ENCODE results near the gene CA4.

Gene CA4

DNA sequence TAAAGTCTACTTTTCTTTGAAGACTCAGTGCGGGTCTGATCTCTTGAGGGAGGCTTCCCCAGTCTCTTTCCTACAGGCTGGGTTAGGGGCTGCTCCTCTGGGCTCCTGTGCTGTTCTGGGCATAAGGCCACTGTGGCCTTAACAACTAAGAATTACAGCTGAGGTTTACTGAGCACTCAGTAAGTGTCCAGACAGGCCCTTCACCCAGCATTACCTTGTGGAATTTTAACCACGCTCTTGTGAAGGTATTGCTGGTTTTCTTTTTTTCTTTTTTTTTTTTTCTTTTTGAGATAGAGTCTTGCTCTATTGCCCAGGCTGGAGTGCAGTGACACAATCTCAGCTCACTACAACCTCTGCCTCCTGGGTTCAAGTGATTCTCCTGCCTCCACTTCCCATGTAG lies 3.6 kb upstream of the CA4 start:
- Histone ChIP-seq H3K27me3 (peaks cover 5% of the 10 kb centered on the region), H3K36me3 (no peaks in the 10 kb centered on the region), H3K27ac (peak overlapping the region; percentile 99), H3K9me3 (no peaks in the 10 kb centered on the region), H3K4me1 (ENCODE audit: control insufficient read depth in 1 of 2, insufficient read depth in 1 of 2, low read depth in 1 of 2, low read length in 1 of 2) (peaks cover 91 to 96% of the 10 kb centered on the region in 2 experiments), H3K4me3 (ENCODE audit: low read depth in 1 of 2, low read length in 1 of 2) (no peak overlapping the region)
- no peak for TF ChIP-seq CTCF (IDR thresholded peaks at IDR 0.05)

DNA sequence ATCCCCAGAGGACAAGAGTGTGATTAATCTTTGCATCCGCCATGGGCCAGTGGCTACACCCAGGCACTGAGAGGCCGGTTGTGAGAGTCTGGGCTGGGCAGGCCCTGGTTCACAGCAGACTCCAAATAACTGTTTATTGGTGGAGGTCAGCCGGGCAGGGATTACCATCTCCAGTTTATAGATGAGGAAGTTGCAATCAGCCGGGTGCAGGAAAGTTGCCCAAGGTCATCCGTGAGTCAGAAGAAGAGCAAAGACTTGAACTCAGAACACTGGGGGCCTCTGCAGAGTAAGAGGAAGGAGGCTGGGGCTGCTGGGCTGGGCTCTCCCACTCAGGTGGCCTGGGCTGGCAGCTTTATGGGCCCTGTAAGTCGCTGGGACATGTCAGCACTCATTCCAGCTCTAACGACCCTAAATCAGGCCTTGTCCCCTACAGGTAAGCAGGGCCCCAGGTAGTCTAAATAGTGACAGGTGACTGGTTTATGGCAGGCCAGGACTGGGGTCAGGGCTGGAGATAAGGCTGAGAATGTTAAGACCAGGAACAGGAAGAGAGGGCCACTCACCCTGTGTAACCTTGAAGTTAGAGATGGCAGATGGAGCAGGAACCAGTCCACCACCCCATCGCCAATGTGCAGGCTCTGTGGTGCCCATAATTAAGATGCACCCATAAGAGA lies 2.1 kb upstream of the CA4 start:
- Histone ChIP-seq H3K27ac (peak overlapping the region; percentile 99), H3K4me3 (ENCODE audit: low read depth in 1 of 2, low read length in 1 of 2) (peak overlapping the region; percentile 85 to 87), H3K9me3 (no peaks in the 10 kb centered on the region), H3K36me3 (no peaks in the 10 kb centered on the region), H3K27me3 (no peaks in the 10 kb centered on the region), H3K4me1 (ENCODE audit: control insufficient read depth in 1 of 2, insufficient read depth in 1 of 2, low read depth in 1 of 2, low read length in 1 of 2) (peaks cover 91 to 96% of the 10 kb centered on the region in 2 experiments)
- TF ChIP-seq CTCF (IDR thresholded peaks at IDR 0.05) = no peak

DNA sequence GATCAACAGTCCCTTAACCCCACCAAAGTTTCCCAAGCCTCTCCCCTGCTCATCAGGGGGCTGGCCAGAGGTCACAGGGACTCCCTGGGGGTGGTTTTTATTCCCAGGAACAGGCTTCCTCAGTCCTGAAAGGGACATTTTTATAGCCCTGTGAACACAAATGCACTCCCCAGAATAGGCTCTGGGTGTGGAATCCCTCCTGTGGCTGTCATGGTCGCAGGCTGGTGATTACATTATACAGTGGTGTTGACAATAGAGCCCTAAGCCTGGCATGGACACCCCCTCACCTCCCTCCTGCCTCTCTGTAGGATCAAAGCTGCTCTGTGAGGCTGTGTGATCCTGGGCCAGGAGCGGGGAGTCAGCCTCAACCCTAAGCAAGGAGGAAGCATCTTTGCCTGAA lies 1.4 kb upstream of the CA4 start:
- H3K4me3 ChIP-seq (ENCODE audit: low read depth in 1 of 2, low read length in 1 of 2) = peak overlapping the region; percentile 85 to 87
- peaks cover 91 to 95% of the 10 kb centered on the region in 2 experiments for H3K4me1 ChIP-seq (ENCODE audit: control insufficient read depth in 1 of 2, insufficient read depth in 1 of 2, low read depth in 1 of 2, low read length in 1 of 2)
- TF ChIP-seq CTCF (IDR thresholded peaks at IDR 0.05) = no peak
- H3K9me3 ChIP-seq = no peaks in the 10 kb centered on the region
- H3K36me3 ChIP-seq = peaks cover 2% of the 10 kb centered on the region
- peak overlapping the region; percentile 99 for H3K27ac ChIP-seq
- no peaks in the 10 kb centered on the region for H3K27me3 ChIP-seq

DNA sequence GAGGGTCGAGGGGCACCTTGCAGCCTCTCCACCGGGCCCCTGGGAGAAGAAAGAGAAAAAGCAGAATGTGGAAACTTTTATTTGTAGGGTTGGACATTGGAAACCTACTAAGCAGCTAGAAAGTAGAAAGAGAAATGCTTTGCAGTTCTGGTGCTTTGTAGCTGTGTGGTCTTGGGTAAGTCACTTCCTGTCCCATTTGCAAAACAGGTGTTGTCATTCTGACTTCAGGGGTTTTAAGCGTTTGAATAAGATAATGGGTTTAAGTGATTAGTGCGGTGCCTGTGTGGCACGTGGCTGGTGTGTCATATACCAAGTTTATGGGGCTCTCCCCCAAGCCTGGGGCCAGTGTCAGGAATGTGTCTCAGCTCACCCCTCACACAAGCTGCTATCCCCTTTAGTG lies 1.6 kb downstream of the CA4 start:
- Histone ChIP-seq H3K9me3 (no peaks in the 10 kb centered on the region), H3K36me3 (peaks cover 28% of the 10 kb centered on the region), H3K4me1 (ENCODE audit: control insufficient read depth in 1 of 2, insufficient read depth in 1 of 2, low read depth in 1 of 2, low read length in 1 of 2) (peaks cover 67 to 74% of the 10 kb centered on the region in 2 experiments), H3K27me3 (no peaks in the 10 kb centered on the region), H3K4me3 (ENCODE audit: low read depth in 1 of 2, low read length in 1 of 2) (peak overlapping the region; percentile 85 to 87), H3K27ac (peak overlapping the region; percentile 99)
- no peak for TF ChIP-seq CTCF (IDR thresholded peaks at IDR 0.05)

- peaks cover 42 to 50% of the 10 kb centered on the region in 2 experiments for H3K4me1 ChIP-seq (ENCODE audit: control insufficient read depth in 1 of 2, insufficient read depth in 1 of 2, low read depth in 1 of 2, low read length in 1 of 2)
- peak overlapping the region; percentile 38 for H3K27ac ChIP-seq
- peaks cover 53% of the 10 kb centered on the region for H3K36me3 ChIP-seq
- no peak overlapping the region for H3K4me3 ChIP-seq (ENCODE audit: low read depth in 1 of 2, low read length in 1 of 2)
- TF ChIP-seq CTCF (IDR thresholded peaks at IDR 0.05) = no peak
- no peaks in the 10 kb centered on the region for H3K27me3 ChIP-seq
- H3K9me3 ChIP-seq = no peaks in the 10 kb centered on the region
These were observed 4.0 kb downstream of the CA4 start for GRCh38 chr17:60153606-60154390.

Data from neutrophil (primary cell).